HepG2 (cell line): Measurements from ENCODE around the gene BCAS1. TPM values are rescaled to one million over a fixed set of nuclear protein-coding genes. Genes with fewer than 3 reads are reported as not detected.
A peak's percentile ranks its signal among the peaks of the same experiment; 100 is the strongest.

ENCODE experiments used
- BHLHE40 ChIP-seq: IDR thresholded peaks from 2 replicates; pipeline ENCODE4 v1.6.1; 2011; ENCODE audit warnings: low read length, improper control_type of control experiment
- ERF ChIP-seq: IDR thresholded peaks from 2 replicates; pipeline ENCODE4 v1.6.1; 2018; ENCODE audit warnings: missing biosample characterization, missing genetic modification reagents
- MXD3 ChIP-seq: IDR thresholded peaks from 2 replicates; pipeline ENCODE4 v1.6.1; 2016; ENCODE audit warnings: mild to moderate bottlenecking, missing biosample characterization, missing genetic modification reagents
- NAIF1 ChIP-seq: sonication (generic); formaldehyde crosslinking; IDR thresholded peaks from 2 replicates; pipeline ENCODE4 v1.5.0; 2020; ENCODE audit warnings: mild to moderate bottlenecking, missing genetic modification reagents, borderline replicate concordance
- POGK ChIP-seq: sonication (generic); formaldehyde crosslinking; conservative IDR thresholded peaks from 2 replicates; pipeline ENCODE4 v1.8.0; 2022; ENCODE audit warnings: mild to moderate bottlenecking, moderate library complexity, missing genetic modification reagents
- PPARG ChIP-seq: conservative IDR thresholded peaks from 2 replicates; pipeline ENCODE4 v1.6.1; 2016; ENCODE audit warnings: missing biosample characterization, missing genetic modification reagents
- PRPF4 ChIP-seq: fragments of 200-400 bp; formaldehyde crosslinking; IDR thresholded peaks from 2 replicates; pipeline ENCODE4 v1.6.1; 2016; ENCODE audit warnings: low read length, low read depth; ENCODE audit not compliant: poor library complexity, severe bottlenecking
- SMARCC2 ChIP-seq: fragments of 450-650 bp; IDR thresholded peaks from 2 replicates; pipeline ENCODE4 v1.6.1; 2017; ENCODE audit warnings: antibody characterized with exemption, mild to moderate bottlenecking
- SOX13 ChIP-seq, 3 experiments: fragments of 450-650 bp in 1 of 3; sonication (generic) in 1 of 3; formaldehyde crosslinking in 1 of 3; IDR thresholded peaks in 2 of 3; conservative IDR thresholded peaks in 1 of 3; 2 replicates each; pipeline versions ENCODE4 v1.5.0 to v1.6.1; 2016 to 2020; ENCODE audit warnings: antibody characterized with exemption in 1 of 3, mild to moderate bottlenecking in 1 of 3, missing compliant biosample characterization in 1 of 3, missing genetic modification reagents in 1 of 3, moderate library complexity in 1 of 3
- SP1 ChIP-seq, 2 experiments: fragments of 450-650 bp in 1 of 2; sonication (generic) in 1 of 2; formaldehyde crosslinking in 1 of 2; IDR thresholded peaks; 2 replicates each; pipeline versions ENCODE4 v1.4.0 to v1.6.1; 2016 to 2020; ENCODE audit warnings: missing genetic modification reagents in 1 of 2
- SP2 ChIP-seq: sonication (generic); formaldehyde crosslinking; IDR thresholded peaks from 2 replicates; pipeline ENCODE4 v1.5.1; 2020; ENCODE audit warnings: mild to moderate bottlenecking, missing genetic modification reagents
- SRSF9 ChIP-seq: fragments of 200-400 bp; formaldehyde crosslinking; IDR thresholded peaks from 2 replicates; pipeline ENCODE4 v1.6.1; 2018; ENCODE audit warnings: borderline replicate concordance, mild to moderate bottlenecking, low read depth, low read length; ENCODE audit not compliant: insufficient read depth, poor library complexity, severe bottlenecking
- SUZ12 ChIP-seq: fragments of 150-350 bp; IDR thresholded peaks from 2 replicates; pipeline ENCODE4 v1.6.1; 2014; ENCODE audit warnings: low read depth, low read length
- TBP ChIP-seq: sonication (generic); formaldehyde crosslinking; IDR thresholded peaks from 2 replicates; pipeline ENCODE4 v1.5.0; 2020; ENCODE audit warnings: missing genetic modification reagents
- ZBTB8A ChIP-seq: sonication (generic); formaldehyde crosslinking; IDR thresholded peaks from 2 replicates; pipeline ENCODE4 v1.4.0; 2020; ENCODE audit warnings: mild to moderate bottlenecking, low read depth, missing genetic modification reagents, borderline replicate concordance
- ZFP90 ChIP-seq: sonication (generic); formaldehyde crosslinking; IDR thresholded peaks from 2 replicates; pipeline ENCODE4 v1.8.0; 2022; ENCODE audit warnings: missing genetic modification reagents, mild to moderate bottlenecking, inconsistent platforms, borderline replicate concordance
- ZNF263 ChIP-seq: sonication (generic); formaldehyde crosslinking; IDR thresholded peaks from 2 replicates; pipeline ENCODE4 v1.4.0; 2020; ENCODE audit warnings: missing genetic modification reagents
- ZNF44 ChIP-seq: sonication (generic); formaldehyde crosslinking; IDR thresholded peaks from 2 replicates; pipeline ENCODE4 v1.5.1; 2020; ENCODE audit warnings: mild to moderate bottlenecking, missing genetic modification reagents
- ZNF451 ChIP-seq: sonication (generic); formaldehyde crosslinking; IDR thresholded peaks from 2 replicates; pipeline ENCODE4 v1.5.0; 2020; ENCODE audit warnings: mild to moderate bottlenecking, missing genetic modification reagents
- ZNF646 ChIP-seq: sonication (generic); formaldehyde crosslinking; IDR thresholded peaks from 2 replicates; pipeline ENCODE4 v1.9.0; 2021; ENCODE audit warnings: mild to moderate bottlenecking, missing genetic modification reagents
- polyA plus RNA-seq, 8 experiments: library from polyadenylated mRNA; depleted of rRNA in 3 of 8; stranded (reverse) in 7 of 8; unstranded in 1 of 8; fragments of >200 nt; fragmentation: Illumina TruSeq in 4 of 8; extraction: Trizol in 4 of 8; gene quantifications; 2 replicates each; pipeline versions ENCODE4 v1.2.1 to v1.2.3, GENCODE V29; 2011 to 2016; ENCODE audit warnings: low read depth in 4 of 8, missing spikeins in 1 of 8, mixed read lengths in 1 of 8; ENCODE audit not compliant: insufficient read depth in 1 of 8
- total RNA-seq, 5 experiments: library from RNA; depleted of rRNA; stranded (reverse); fragments of >200 nt; fragmentation: Illumina TruSeq; extraction: Trizol; gene quantifications; 2 replicates each; pipeline ENCODE4 v1.2.3, GENCODE V29; 2016; ENCODE audit warnings: low read depth in 1 of 5

BCAS1 gene
- total and polyA plus RNA-seq, 2 of the 13 experiments (the other 11 are each of a cell fraction or from before 2014, with no cell fraction given): 0.55 to 0.91 TPM

- TF ChIP-seq BHLHE40: peak; percentile 62; the same call in 1 of the 2 replicates
- TF ChIP-seq ZNF263 (CRISPR knock-in tag): peak; percentile 98
- no peak for TF ChIP-seq ZNF44
- TF ChIP-seq POGK (CRISPR knock-in tag): 0 out of 2 replicates have a peak, but pooled peaks have one; percentile 39
- peak; percentile 35; the same call in 1 of the 2 replicates for TF ChIP-seq ERF (CRISPR knock-in tag)
- no peak for TF ChIP-seq PRPF4
- 0 out of 2 replicates have a peak, but pooled peaks have one; percentile 14 for TF ChIP-seq SOX13 (IDR thresholded peaks at IDR 0.05)
- peak in 1 of 2 experiments; percentile 68; a peak in 2 of 4 replicates for TF ChIP-seq SOX13 (CRISPR knock-in tag; conservative IDR thresholded peaks at IDR 0.05 in 1 of 2, IDR thresholded peaks at IDR 0.05 in 1 of 2)
- TF ChIP-seq SP1 (IDR thresholded peaks at IDR 0.05): no peak
- TF ChIP-seq SP1 (CRISPR knock-in tag; IDR thresholded peaks at IDR 0.05): peak; percentile 48; the same call in 1 of the 2 replicates
- no peak; the same call in 1 of the 2 replicates for TF ChIP-seq ZNF451
- peak; percentile 75; the same call in 1 of the 2 replicates for TF ChIP-seq ZFP90
- no peak for TF ChIP-seq TBP
- TF ChIP-seq ZBTB8A: no peak
- peak; percentile 47; the same call in 1 of the 2 replicates for TF ChIP-seq PPARG (CRISPR knock-in tag)
- peak; percentile 38; the same call in 1 of the 2 replicates for TF ChIP-seq ZNF646 (CRISPR knock-in tag)
- TF ChIP-seq SRSF9: no peak
- 0 out of 2 replicates have a peak, but pooled peaks have one; percentile 48 for TF ChIP-seq NAIF1
- no peak for TF ChIP-seq SP2
- no peak for TF ChIP-seq SUZ12
- TF ChIP-seq MXD3 (CRISPR knock-in tag): no peak
- no peak for TF ChIP-seq SMARCC2
Observed at GRCh38 chr20:54103067-54103761, 32.8 kb upstream of the BCAS1 start (continued).
